Measurements from ENCODE around the gene ADAMTS17.
"Not testable (repeated sequence)": the region's sequence is repeated elsewhere in the genome, so short reads cannot be mapped to it uniquely, and the experiment has no call there.

ADAMTS17 gene

DNA sequence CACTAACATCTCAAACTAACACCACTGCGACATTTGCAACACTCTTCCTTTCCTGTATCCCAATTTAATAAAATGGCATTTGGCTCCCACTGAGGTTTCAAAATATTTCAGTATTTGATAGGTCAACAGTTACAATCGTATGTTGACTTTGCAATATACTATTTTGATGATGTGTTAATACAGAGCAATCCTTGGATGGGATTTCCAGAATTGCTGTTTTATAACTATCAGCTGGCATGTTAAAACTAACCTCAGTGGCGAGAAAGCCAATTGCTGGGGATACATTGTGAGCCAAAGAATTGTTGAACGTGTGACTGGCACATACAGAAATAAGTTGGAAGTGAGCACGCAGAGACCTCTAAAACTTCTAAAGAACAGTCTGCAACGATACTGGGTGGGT lies 382.4 kb downstream of the ADAMTS17 start:
- DNase-seq = no peak

DNA sequence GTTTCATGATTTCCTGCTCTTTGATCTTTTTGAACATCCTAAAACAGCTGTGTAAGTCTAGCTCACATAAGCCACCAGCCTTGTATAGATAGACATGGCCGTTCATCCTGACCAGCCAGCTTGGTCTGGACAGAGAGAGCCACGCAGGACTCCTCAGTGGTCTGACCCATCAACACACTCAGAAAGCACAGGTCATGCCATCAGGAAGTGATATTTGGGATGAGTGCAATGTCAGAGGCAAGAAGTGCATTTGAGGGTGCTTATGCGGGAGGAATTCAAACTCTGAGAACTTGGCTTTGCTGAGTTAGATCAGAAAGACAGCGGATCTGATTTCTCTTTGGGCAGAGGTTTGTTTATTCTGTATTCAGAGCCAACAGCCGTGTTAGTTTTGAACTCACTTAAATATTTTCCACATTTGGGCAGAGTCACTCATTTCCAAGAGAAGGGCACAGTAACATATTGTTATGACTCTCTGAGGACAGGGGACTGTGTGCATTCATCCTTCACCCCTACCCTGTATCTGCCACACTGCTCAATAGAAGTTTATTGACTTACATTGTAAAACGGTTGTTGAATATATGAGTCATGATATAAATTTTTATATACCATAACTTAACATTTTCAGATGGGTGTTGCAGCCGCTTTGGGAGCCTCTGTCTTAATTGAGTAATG lies 383.2 kb downstream of the ADAMTS17 start:
- DNase-seq = no peak

DNA sequence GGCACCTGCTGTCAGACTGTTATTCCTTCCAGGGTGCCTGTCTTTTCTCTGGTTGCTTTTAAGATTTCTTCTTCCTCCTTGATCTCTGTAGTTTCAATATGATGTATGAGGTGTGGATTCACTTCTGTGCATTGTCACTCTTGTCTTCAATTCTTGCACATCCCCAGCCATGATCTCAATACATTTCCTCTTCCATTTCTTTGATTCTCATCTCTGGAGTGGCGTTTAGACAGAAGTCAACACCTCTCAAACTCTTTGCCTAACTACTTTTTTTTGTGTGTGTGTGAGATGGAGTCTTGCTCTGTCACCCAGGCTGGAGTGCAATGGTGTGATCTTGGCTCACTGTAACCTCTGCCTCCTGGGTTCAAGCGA lies 384.1 kb downstream of the ADAMTS17 start:
- DNase-seq = no peak

DNA sequence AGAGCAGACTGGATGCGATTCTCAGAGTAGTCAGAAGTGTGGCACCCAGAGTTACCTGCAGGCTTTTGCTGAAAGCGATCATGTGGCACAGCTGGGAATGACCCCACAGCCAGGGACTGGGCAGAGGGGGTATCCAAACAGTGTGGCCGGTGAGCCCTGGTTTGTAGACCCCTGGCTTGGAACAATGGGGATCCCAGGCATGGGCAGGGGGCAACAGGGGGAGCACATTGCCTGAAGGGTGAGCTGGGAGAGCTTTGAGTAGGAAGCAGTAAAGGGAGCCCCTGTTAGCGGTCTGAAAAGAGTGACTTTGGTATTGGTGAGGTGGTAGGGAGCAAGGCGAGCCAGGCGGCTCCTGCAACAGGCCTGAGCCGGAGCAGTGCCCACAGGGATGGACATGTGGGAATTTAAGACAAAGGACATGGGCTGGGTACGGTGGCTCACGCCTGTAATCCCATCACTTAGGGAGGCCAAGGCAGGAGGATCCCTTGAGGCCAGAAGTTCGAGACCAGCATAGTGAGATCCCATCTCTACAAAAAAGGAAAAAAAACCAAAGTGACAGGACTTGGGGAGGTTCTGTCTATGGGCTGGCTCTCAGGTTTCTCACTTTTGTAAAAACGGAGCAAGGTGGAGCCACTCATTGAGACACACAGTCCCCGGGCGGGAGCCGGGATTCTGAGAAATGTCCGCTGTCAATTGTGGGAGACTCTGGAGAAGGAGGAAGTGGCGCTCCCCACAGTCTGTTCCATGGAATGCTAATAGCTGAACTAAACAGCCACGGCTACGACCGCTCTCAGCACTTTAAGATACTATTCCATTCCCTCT lies 384.7 kb downstream of the ADAMTS17 start:
- no peak for DNase-seq

DNA sequence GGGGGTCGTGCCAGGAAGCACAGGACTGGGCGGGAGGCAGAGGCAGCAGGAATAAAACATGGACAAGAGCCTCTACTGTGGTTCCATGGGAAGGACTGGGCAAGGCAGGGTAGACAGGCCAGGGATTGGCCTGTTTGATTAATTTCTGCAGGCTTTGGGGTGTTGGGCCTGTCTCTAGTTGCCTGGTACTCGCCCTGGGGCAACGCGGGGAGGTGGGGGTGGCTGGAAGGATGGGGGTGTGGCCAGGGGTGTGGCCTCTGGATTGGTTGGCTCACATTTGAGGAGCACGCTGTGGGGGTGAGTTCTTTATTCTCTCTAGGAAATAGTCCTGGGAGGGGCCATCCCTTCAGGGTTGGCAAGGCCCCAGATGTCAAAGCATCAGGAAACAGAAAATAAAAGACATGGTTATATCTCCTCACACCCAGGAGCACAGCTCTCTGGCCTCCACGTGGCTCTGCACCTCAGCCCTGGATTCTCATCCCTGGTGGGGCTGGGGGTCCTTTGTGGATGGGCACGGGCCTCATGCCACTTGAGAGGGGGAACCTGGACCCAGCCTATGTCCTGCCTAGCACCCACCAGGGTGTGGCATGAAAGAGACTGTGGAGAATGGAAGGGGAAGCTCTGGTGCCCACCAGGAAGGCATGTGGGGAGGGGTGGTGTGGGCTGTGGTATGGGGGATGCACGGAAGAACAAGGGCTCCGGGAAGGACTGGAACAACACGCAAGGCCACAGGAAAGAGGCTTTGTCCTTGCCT lies 385.6 kb downstream of the ADAMTS17 start:
- DNase-seq = no peak

DNA sequence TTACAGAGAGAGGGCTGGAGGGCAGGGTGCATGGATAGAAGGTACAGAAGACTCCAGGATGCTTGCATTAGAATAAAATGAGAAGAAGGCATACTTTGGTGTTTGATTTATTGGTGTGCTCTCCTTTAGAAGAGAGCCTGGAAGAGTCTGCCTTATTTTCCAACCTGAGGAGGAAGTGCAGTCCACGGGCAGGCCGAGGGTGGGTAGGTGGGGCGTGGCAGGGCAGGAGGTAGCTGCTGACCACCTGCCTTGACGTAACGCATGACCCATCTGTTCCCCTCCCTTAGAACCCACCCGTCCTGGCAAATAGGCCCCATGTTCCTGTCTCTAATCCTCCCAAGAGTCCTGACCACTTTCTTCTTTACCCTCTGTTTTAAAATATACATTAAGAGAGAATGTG lies 386.2 kb downstream of the ADAMTS17 start:
- no peak for DNase-seq

DNA sequence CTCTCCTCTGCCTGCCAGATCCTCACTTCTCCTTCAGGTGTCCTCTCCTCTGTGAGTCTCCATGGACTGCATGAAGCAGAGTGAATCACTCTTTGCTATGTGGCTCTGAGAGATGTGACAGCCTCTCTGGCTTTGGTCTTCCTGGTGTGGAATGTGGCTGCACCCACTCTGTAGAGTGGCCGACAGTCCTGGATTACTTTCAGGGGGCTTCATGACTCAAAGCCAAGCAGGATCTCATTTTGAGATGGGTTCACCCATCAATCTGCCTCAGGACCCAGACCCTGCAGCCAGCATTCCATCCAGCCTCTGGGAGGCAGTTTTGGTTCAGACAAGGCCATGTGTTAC lies 386.6 kb downstream of the ADAMTS17 start:
- DNase-seq = no peak

DNA sequence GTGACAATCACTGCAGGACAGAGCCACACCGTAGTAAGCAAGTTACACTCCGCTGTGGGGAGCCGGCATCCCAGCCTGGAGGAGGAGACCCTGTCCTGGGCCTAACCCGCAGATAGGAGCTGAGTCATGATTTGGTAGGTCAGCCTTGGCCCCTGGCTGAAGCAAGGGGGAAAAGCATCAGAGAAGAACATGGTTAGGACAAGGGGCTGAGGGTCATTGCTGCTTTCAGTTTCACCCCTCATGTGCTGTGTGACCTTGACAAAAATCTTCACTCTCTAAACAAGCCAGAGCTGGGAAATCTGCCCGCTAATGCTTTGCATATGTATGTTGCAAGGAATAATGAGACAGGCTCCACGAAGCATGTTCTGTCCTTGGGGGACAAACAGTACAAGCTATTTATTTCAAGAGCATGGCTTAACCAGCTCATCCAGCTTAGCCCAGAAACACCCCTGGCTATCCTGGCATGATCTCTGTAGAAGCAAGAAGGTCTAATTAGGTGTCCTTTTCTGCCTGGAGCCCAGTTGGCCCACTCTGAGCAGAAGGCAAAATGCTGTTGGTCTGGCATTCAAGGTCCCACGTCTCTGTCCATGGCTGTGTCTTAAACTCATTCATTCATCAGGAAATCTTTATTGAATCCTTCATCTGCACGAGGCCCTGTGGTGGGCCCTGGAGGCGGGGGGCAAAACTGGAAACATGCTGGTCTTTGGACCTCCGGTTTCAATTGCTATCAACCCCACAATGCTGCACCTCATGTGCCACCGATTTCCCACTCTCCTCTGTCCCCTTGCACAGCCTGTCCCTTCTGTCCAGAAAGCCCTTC lies 387.2 kb downstream of the ADAMTS17 start:
- DNase-seq = no peak

DNA sequence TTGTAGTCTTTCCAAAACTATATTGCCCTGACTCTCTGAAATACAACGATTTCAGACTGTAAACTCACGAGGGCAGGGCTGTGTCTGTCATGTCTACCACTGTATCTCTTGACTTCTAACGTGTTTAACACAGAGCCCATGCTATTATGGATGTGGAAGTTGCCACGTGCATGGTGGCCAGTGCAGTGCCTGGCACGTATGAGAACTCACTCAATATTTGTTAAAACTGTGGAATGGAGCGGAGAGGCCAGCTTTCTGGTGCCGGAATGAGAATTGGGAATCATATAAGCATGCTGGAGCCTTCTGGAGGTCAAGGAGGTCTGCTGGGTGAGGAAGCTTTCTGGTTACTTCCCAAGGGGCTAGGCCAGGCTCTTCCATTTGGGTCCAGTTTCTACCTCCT lies 387.9 kb downstream of the ADAMTS17 start:
- no peak for DNase-seq

DNA sequence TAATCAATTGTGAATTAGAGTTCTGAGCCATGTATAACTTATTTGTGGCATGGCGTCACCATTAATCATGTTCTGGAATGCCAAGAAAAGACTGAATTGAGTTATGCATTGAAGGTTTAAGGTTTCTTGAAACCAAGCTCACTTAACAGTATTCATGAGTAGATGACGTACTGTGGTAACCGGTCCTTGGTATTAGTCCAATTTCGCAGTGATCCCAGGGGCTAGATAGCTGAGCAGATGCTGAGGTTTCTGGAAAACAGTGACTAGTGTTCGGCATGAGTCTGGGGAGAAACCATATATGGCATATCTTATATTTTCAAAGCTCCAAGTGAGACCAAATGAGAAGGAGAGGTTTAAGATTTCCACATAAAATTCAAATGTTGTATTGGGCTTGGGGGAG lies 390.3 kb downstream of the ADAMTS17 start:
- no peak for DNase-seq

DNA sequence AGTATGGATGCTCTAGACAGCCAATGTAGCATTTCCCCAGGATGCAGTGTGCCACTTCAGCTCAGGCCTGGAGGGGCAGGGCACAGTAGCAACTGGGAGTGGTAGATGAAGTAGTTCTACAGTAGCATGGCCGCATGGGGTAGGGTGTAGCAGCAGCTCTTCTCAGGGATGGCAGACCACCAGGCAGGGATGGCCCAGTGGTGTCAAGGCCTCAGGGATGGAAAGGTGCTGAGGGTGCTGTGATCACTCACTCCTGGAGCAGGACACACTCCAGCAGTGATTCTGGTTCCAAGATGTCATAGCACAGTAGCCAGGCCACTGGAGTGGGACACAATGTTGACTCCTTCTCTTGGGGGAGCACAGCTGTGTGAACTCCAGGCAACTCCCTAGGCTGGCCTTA lies 397.6 kb downstream of the ADAMTS17 start:
- no peak for DNase-seq

DNA sequence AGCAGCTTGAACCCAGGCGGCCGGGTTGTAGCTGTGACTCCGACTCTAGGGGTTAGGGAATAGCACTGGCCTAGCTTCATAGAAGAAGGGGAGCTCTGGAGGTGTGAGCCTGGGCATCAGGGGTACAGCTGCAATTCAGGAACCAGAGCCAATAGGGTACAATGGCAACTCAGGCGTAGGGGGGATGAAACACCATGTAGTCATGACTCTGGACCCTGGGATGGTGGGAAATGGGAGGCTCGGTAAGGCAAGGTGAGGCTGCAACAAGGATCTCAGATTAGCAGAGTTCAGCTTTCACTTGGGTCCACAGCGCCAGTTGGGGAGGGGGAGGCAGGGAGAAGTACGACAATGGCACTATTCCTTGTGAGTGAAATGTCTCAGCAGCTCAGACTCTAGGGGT lies 398.3 kb downstream of the ADAMTS17 start:
- no peak for DNase-seq

DNA sequence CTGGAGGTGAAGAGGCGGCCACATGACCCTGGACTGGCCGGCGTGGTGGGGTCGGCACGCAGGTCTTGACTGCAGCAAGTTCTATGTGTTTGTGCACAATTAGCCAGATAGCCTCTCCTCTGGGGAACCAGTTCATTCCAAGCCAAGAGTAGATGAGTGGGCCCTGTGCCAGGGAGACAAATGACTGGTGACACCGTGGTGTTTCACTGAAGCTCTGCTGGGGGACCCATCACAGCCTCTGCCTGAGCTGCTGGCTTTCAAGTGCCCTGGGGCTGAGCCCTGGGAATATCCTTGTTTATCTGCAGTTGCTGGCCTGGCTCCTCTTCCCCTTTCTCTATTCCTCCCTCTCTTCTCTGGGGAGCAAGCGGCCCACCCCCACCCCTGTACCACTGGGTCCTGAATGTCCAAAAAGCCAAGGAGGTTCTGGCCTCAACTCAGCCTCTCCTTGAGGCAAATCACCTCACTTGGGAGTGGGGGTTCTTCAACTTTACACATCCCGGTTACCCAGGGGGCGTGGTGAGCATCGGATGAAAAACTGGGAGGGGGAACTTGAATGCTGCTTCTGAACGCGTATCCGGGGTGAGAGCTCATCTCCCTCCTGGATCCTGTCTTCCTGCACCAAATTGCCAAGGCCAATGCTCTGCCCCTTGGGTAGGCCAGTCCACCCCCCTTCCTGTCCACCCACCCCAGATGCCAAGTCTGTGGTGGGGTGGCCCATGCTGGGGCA lies 408.9 kb downstream of the ADAMTS17 start:
- no peak for DNase-seq

DNA sequence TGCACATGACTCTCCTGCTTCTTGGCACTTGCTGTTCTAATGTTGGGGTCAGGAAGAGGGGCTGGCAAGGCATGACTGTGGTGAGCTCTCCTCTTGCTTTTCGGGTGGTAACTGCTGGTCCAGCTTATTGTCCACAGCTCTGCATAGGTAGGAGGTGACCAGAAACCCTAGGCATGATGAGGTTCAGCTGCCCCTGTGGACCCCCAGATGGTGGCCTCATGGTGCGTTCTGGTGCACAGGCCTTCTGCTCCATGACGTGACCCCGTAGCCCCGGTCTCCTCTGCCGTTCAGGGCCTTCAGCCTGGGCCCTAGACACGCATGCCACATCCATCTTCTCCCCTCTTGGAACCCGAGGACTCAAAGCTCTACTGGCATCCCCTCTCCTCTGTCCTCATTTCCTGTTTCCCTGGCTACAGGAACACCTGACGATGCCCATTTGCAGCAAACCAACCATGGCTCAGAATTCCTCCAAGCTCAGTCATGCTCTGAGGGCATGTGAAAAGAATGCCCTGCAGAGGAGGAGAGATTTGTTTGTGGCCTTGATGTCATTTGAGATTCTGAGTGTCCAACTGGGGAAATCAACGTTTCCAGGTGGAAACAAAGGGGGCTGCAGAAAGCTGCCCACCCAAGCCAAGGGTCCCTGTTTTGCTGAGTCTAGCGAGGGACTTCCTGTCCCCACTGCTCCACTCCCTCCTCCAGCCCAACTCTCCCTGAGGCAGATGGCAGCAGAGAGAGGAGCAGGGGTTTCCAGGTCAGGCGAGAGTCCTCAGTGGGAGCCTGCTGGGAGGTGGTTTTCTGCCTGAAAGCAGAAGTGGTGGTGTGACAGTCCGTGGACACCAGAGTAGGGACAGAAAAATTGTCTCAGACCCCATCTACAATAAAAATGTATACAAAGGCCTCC lies 409.8 kb downstream of the ADAMTS17 start:
- no peak for DNase-seq

DNA sequence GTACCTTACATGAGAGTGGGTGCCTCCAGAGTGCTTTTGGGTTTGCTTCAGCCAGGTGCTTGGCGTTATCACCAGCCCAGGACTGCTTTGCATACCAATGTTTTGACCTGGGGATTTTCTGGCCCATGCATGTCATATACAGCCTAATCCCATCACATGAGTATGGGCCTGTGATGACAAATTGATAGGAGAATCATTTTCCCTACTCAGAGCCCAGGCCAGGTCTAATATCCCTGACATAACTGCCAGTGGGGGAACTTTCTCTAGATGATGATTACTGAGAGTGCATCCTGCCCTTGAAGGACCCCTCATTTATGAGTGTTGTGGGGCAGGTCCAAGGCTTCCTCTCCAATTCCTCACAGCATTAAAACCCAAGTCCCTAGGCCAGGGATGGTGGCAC lies 411.1 kb downstream of the ADAMTS17 start:
- DNase-seq = no peak

DNA sequence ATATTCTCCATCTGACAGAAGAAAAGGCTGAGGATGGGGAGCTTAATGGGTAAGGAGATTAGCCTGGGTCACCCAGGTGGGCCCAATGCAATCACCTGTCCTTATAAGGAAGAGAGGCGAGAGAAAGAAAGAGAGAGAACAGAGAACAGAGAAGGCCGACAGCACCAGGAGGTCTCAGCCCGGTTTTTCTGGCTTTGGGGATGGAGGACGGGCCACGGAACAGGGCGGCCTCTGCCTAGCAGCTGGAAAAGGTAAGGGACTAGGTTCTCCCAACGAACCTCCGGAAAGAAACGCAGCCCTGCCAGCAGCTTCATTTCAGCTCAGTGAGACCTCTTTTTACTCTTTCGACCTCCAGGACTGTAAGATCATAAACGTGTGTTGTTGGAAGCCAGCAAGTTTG lies 412.5 kb downstream of the ADAMTS17 start:
- DNase-seq = no peak

DNA sequence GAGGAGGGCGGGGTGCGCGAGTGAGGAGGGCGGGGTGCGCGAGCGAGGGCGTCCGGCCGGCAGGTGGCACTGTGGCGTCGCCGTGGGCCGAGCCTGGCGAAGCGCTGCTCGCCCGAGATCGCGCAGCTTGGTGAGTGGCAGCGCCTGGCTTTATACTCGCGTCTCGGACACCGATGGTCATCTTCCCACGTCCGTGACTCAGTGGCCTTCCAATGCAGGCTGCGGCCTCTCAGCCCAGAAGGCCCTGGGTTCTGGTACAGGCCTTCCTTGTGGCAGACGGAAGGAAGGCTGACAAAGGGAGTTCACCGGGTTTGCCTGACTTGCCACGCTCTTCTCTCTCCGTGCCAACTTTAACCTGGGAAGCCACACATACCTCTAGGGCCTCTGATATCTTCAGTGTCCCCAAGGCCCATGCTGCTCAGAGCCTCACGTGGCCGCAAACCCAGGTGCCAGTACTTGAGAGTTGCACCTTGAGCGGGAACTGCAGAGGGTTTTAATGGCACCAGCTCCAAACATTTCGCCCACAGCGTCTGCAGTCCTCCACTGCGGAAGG lies 413.3 kb downstream of the ADAMTS17 start:
- no peak for DNase-seq

DNA sequence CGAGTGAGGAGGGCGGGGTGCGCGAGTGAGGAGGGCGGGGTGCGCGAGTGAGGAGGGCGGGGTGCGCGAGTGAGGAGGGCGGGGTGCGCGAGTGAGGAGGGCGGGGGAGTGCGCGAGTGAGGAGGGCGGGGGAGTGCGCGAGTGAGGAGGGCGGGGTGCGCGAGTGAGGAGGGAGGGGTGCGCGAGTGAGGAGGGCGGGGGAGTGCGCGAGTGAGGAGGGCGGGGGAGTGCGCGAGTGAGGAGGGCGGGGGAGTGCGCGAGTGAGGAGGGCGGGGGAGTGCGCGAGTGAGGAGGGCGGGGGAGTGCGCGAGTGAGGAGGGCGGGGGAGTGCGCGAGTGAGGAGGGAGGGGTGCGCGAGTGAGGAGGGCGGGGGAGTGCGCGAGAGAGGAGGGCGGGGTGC lies 415.2 kb downstream of the ADAMTS17 start:
- DNase-seq = not testable (repeated sequence)

DNA sequence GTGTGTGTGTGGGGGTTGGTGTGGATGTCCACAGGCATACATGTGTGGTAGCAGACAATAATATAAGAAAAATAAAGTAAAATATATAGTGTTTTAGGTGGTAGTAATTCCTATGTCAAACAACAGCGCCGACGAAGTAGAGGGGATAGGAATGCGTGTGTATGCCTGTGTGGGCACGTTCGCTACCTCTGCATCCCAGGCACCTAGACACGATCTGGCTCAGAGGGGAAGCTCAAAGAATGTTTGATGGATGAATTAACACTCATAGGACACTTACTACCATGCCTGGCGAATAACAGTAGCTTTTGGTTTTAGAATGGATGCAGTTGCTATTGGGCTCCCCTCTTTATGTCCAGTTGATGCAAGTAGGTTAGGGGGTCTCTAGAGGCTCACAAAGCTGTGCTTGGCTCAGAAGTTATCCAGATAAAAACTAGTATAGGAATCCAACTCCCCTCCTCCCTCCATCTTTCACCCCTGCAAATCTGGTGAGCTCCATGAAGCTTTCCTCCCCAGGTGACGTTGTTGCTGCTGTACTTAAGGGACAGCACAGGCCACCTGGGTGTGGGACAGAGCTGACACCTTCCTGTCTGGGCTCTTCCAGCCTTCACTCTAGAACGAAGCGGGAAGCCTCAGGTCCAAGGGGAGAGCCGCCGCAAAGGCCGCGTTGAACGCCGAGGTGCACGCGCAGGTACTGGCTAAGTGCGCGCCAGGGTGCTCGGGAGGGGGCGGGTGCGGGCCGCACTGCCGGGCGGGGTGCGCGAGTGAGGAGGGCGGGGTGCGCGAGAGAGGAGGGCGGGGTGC lies 415.9 kb downstream of the ADAMTS17 start:
- DNase-seq = peak; percentile 23 to 42

DNA sequence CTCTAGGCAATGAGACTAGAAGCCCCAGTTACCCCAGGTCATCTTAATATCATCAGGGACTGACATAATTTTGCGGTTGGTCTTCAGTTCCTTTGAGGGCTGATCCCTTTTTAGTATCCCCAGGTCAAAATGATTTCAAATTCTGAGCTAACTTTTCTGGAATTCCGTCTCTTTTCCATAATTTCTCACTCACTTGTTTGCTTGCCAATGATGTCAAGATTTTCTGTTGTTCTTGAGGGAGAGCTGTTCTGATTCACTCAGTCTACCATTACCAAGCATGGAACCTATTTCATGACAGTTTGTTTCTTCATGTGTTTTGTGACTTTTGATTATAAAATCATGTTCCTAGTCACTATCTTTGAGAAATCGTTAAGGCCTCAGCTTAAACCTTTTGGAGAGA lies 418.1 kb downstream of the ADAMTS17 start:
- DNase-seq = no peak
